22Rv1 (cell line): ENCODE data around the gene ZNF138.

Experiments used
- ZFX ChIP-seq: fragments of 450-650 bp; IDR thresholded peaks from 2 replicates; pipeline ENCODE4 v1.6.1; 2017; ENCODE audit warnings: antibody characterized with exemption, borderline replicate concordance
- TF ChIP-seq, protein P1 (sequence below): fragments of 450-650 bp; IDR thresholded peaks from 2 replicates; pipeline ENCODE4 v1.5.1; 2017; ENCODE audit warnings: mild to moderate bottlenecking

DNA sequence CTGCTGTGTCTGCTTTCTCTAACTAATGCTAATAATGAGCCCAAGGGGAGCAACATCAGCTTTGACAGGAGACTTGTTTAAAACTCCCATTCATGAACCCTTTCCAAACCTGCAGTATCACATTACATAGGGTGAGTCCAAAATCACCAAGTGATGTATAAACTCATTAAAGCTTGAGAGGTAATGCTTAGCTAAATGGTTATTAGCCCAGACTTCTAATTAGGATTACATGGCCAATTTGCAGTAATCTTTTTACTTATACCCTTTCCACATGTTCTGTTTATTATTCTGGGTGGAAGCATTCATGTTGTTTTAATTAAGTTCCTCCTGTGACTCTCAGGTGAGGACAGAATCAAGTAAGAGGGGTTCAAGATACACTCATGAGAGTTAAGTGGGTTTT is 17.5 kb downstream of the ZNF138 start:
- TF ChIP-seq, protein P1, sequence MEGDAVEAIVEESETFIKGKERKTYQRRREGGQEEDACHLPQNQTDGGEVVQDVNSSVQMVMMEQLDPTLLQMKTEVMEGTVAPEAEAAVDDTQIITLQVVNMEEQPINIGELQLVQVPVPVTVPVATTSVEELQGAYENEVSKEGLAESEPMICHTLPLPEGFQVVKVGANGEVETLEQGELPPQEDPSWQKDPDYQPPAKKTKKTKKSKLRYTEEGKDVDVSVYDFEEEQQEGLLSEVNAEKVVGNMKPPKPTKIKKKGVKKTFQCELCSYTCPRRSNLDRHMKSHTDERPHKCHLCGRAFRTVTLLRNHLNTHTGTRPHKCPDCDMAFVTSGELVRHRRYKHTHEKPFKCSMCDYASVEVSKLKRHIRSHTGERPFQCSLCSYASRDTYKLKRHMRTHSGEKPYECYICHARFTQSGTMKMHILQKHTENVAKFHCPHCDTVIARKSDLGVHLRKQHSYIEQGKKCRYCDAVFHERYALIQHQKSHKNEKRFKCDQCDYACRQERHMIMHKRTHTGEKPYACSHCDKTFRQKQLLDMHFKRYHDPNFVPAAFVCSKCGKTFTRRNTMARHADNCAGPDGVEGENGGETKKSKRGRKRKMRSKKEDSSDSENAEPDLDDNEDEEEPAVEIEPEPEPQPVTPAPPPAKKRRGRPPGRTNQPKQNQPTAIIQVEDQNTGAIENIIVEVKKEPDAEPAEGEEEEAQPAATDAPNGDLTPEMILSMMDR: no peak
- no peak for TF ChIP-seq ZFX
